HCT116 (cell line): ENCODE measurements around the gene DRAXIN.

Experiments used
- FOSL1 ChIP-seq: IDR thresholded peaks from 2 replicates; pipeline ENCODE4 v1.6.1; 2012; ENCODE audit warnings: low read depth
- SRF ChIP-seq: IDR thresholded peaks from 2 replicates; pipeline ENCODE4 v1.6.1; 2012; ENCODE audit warnings: low read depth

DNA sequence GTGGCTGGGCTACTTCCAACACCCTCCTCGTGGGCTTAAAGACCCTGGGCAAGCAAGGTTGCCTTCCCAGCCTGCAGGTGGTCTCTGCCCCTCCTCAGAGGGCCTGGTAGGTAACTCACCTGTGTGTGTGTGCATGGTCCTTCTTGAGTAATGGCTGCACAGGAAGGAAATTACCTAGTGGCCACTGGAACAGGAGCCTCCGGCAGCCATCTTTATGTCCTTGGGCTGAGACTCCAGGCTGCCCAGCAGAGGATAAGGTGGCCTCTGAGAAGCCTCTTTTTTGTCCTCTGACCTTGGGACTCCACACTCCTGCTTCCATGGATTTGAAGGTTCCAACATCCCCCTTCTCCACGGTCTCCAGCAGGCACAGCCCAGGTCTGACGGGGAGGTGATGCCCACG, 20.0 kb downstream of the DRAXIN start:
- no peak for TF ChIP-seq FOSL1
- TF ChIP-seq SRF, result no peak
